NB4 (cell line): ENCODE measurements around the gene CUX1.

ENCODE experiments used
- DNase-seq: peaks from one replicate; pipeline ENCODE4 v3.0.0; 2010; ENCODE audit warnings: low read depth
- H3K4me3 ChIP-seq: one replicate; pipeline ENCODE4 v1.5.1; 2011; ENCODE audit warnings: mild to moderate bottlenecking, low read depth, low read length, moderate library complexity
- MYC ChIP-seq: IDR thresholded peaks from 2 replicates; pipeline ENCODE4 v1.6.1; 2011; ENCODE audit warnings: low read depth, low read length
- POLR2A ChIP-seq: IDR thresholded peaks from 2 replicates; pipeline ENCODE4 v1.6.1; 2011; ENCODE audit warnings: mild to moderate bottlenecking; ENCODE audit not compliant: insufficient read length; ENCODE audit errors: extremely low read depth
- TF ChIP-seq, protein P1 (sequence below): IDR thresholded peaks from 2 replicates; pipeline ENCODE4 v1.6.1; 2011; ENCODE audit warnings: low read depth, low read length
- TF ChIP-seq, protein P2 (sequence below): IDR thresholded peaks from one replicate; pipeline ENCODE4 v1.5.1; 2012; ENCODE audit warnings: low read depth, low read length

Gene CUX1

DNA sequence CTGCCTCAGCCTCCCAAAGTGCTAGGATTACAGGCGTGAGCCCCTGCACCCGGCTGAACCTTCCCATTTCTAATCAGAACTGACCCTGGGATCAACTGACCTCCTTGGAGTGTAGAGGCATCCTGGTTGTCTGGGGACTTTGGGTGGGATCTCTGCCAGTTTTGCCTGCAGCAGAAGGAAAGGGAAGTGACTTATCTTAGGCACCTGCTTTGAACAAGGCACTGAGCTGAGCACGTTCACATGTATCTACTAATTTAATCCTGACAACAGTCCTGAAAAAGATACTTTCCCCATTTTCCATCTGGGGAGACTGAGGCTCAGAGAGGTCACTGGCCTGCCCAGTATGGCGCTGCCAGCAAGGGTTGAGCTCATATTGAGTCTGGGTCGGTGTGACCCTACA lies 153.4 kb downstream of the CUX1 start:
- H3K4me3 ChIP-seq: no peak overlapping the region
- TF ChIP-seq, protein P1, sequence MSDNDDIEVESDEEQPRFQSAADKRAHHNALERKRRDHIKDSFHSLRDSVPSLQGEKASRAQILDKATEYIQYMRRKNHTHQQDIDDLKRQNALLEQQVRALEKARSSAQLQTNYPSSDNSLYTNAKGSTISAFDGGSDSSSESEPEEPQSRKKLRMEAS: no peak
- no peak for TF ChIP-seq MYC
- TF ChIP-seq, protein P2, sequence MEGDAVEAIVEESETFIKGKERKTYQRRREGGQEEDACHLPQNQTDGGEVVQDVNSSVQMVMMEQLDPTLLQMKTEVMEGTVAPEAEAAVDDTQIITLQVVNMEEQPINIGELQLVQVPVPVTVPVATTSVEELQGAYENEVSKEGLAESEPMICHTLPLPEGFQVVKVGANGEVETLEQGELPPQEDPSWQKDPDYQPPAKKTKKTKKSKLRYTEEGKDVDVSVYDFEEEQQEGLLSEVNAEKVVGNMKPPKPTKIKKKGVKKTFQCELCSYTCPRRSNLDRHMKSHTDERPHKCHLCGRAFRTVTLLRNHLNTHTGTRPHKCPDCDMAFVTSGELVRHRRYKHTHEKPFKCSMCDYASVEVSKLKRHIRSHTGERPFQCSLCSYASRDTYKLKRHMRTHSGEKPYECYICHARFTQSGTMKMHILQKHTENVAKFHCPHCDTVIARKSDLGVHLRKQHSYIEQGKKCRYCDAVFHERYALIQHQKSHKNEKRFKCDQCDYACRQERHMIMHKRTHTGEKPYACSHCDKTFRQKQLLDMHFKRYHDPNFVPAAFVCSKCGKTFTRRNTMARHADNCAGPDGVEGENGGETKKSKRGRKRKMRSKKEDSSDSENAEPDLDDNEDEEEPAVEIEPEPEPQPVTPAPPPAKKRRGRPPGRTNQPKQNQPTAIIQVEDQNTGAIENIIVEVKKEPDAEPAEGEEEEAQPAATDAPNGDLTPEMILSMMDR: no peak
- TF ChIP-seq POLR2A: no peak
- no peak for DNase-seq

DNA sequence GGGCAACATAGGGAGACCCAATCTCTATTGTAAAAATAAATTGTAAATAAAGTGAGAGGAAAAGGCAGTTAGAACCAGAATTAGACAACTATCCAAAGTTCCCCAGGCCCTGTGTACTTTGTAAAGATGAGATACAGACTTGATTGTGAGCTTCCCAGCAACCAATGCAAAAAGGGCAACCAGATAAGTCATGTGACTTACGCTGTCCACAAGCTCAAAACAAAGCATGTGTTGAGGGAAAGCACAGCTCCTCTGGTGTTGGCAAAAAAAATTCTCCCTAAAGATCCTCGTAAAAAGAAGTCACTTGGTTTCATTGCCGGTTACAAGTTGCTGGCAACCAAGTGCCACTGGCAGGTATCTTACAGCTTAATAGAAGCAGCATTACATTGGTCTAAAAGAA lies 154.0 kb downstream of the CUX1 start:
- no peak overlapping the region for H3K4me3 ChIP-seq
- TF ChIP-seq, protein P1: no peak
- TF ChIP-seq, protein P2: no peak
- no peak for TF ChIP-seq POLR2A
- no peak for DNase-seq

DNA sequence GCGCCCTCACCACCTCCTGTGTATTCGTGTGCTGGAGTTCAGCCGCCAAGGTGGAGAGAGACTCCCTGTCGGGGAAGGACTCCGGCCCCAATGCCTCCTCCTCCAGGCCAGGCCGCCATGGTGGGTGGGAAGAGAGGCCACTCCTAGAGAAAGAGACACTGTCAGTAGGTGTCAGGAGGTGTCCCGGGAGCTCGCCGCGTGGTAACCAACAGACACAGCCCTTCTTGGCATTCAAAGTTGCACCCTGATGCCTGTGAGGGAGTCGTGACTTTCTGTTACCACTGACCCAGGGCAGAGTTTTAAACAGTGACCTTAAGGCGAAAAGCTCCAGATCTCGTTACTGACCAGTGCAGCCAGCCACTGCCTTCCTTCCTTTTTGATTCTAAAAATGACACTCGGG lies 155.2 kb downstream of the CUX1 start:
- TF ChIP-seq, protein P2: no peak
- TF ChIP-seq POLR2A (no peak), MYC (no peak)
- TF ChIP-seq, protein P1: no peak
- DNase-seq: no peak
- no peak overlapping the region for H3K4me3 ChIP-seq

DNA sequence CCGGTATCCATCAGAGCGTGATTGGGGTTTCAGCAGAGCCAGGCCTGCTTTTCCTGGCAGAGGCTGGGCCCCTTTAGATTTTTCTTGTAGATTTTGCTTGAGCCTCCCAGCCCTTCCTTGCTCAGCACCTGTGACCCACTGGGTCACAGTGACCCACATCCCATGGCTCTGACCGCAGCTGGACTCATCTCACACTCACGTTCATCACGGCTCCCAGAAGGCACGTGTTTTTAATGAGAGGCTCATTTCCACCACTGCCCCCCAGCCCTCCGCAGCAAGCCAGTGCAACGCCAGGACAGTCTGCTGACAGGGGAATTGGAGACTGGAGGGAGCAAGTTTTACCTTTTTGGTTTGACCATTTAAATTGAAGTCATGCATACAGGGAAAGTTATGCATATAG lies 155.7 kb downstream of the CUX1 start:
- DNase-seq: no peak
- TF ChIP-seq POLR2A: no peak
- TF ChIP-seq MYC: no peak
- TF ChIP-seq, protein P2: no peak
- TF ChIP-seq, protein P1: no peak
- H3K4me3 ChIP-seq: no peak overlapping the region

DNA sequence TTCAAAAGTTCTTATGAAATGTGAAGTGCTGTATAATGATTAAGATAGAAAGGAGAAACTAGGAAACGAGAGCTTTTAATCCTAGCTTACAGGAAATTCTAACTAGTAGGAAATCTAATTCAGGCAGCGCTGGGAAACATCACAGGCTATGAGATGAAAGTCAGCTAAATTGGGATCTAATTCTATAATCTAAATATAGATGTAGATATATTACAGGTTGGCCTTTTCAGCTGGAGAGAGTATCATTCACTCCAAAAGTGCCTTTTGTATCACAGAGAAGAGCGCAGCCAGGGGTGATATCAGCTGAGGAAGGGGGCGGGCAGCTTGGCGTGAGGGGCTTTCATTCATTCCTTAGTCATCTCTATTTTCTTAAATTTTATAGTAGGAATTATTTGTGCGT lies 157.0 kb downstream of the CUX1 start:
- TF ChIP-seq POLR2A: no peak
- TF ChIP-seq MYC: no peak
- TF ChIP-seq, protein P1: no peak
- TF ChIP-seq, protein P2: no peak
- DNase-seq: no peak
- H3K4me3 ChIP-seq: no peak overlapping the region

DNA sequence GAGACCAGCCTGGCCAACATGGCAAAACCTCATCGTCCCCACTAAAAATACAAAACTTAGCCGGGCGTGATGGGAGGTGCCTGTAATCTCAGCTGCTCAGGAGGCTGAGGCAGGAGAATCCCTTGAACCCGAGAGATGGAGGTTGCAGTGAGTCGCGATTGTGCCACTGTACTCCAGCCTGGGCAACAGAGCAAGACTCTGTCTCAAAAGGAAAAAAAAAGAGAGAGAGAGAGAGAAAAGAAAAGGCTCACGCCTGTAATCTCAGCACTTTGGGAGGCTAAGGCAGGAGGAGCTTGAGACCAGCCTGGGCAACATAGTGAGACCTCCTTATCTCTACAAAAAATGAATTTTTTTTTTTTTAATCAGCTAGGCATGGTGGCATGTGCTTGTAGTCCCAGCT lies 157.6 kb downstream of the CUX1 start:
- no peak overlapping the region for H3K4me3 ChIP-seq
- TF ChIP-seq MYC (no peak), POLR2A (no peak)
- TF ChIP-seq, protein P1: no peak
- TF ChIP-seq, protein P2: no peak
- no peak for DNase-seq
